C4-2B (cell line): ENCODE results near the gene MCF2L.
"Not testable (repeated sequence)": the region's sequence is repeated elsewhere in the genome, so short reads cannot be mapped to it uniquely, and the experiment has no call there.

Experiments used
- H3K27ac ChIP-seq: fragments of 450-650 bp; 2 replicates; pipeline ENCODE4 v1.5.1; 2017
- CTCF ChIP-seq: fragments of 450-650 bp; conservative IDR thresholded peaks from 2 replicates; pipeline ENCODE4 v1.5.1; 2017; ENCODE audit warnings: mild to moderate bottlenecking
- ZFX ChIP-seq: fragments of 450-650 bp; IDR thresholded peaks from 2 replicates; pipeline ENCODE4 v1.6.1; 2017

Gene MCF2L

GRCh38 chr13:113076681-113077401 lies 107.8 kb downstream of the MCF2L start:
- TF ChIP-seq CTCF, result no peak
- no peak for TF ChIP-seq ZFX
- no peak overlapping the region for H3K27ac ChIP-seq

- TF ChIP-seq CTCF, result no peak
- no peak for TF ChIP-seq ZFX
- no peak overlapping the region for H3K27ac ChIP-seq
Observed at GRCh38 chr13:113077566-113077952, 108.5 kb downstream of the MCF2L start.

- H3K27ac ChIP-seq, result no peak overlapping the region
- TF ChIP-seq CTCF (no peak), ZFX (no peak)
Observed at GRCh38 chr13:113077953-113078901, 109.2 kb downstream of the MCF2L start.

- H3K27ac ChIP-seq, result no peak overlapping the region
- no peak for TF ChIP-seq CTCF
- no peak for TF ChIP-seq ZFX
Observed at GRCh38 chr13:113078902-113079780, 110.1 kb downstream of the MCF2L start.

GRCh38 chr13:113079781-113080080 lies 110.7 kb downstream of the MCF2L start:
- H3K27ac ChIP-seq, result not testable (repeated sequence)

- TF ChIP-seq CTCF (no peak), ZFX (no peak)
- no peak overlapping the region for H3K27ac ChIP-seq
Observed at GRCh38 chr13:113080361-113080831, 111.4 kb downstream of the MCF2L start.

GRCh38 chr13:113080901-113081521 lies 112.0 kb downstream of the MCF2L start:
- no peak for TF ChIP-seq ZFX
- no peak overlapping the region for H3K27ac ChIP-seq
